ENCODE results near the gene SOCS4.
"Not testable (repeated sequence)": the region's sequence is repeated elsewhere in the genome, so short reads cannot be mapped to it uniquely, and the experiment has no call there.

The SOCS4 gene

DNA sequence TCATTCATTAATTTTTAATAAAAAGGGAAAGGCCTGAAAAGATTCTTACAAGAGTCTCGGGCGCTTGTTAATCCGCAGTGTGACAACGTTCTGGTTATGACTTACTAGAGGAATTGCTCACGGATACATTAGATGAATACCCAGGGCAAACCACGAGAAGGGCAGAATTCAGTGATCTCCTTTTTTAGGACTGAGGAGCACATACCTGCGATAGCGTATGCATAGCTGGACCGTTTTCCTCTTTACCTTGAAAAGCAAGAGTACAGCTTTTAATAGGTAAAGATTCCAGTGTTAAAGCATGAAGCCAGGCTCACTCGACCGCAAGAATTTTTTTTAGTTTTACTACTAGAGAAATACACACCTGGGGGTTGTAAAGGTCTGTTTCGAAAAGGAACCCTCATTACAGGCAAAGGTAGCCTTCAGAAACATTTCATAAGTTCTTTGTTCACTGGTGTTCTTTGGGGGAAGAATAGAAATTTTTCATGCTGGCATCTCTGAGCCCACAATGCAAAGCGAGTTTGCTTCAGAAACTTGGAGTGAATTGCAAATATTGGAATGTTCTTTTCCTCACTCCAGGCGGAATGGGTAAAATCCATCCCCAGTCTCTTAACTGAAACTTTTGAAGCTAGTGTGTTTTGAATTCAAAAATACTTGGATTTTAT is 25.4 kb downstream of the SOCS4 start:
- DNase-seq = no peak

DNA sequence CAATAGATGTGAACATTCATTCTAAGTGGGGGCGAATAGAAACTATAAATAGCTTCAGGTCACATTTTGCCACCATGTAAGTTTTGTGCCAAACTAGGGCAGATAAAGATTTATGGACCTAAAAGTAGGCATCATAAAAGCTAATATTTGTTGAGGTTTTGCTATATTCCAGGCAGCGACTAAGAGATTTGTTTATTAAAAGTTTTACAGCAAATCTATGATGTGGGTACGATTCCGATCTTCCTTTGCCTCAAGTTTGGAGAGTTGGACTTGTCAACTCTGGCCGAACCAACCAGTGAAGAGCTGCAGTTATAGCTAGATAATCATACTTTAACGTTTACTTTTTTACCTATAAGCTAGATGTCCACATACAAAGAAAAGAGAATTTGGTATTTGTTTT is 26.0 kb downstream of the SOCS4 start:
- DNase-seq = no peak

DNA sequence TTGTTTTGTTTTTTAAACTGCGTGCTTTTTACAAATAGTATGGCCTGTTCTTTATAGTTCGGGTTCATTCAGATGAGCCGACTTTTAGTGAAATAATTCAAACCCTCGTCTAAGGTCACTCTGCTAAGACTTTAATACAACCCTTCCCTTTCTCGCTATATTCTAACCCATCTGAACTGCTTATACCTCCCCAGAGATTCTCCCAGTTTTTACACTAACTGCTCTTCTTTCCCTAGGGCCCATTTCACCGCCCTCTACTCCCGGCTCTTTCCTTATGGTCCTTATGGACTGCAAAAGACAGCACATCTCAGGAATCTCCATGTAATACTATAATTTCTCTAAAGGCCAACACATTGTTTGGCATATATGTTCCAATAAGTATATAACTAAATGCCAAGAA is 26.5 kb downstream of the SOCS4 start:
- no peak for DNase-seq

DNA sequence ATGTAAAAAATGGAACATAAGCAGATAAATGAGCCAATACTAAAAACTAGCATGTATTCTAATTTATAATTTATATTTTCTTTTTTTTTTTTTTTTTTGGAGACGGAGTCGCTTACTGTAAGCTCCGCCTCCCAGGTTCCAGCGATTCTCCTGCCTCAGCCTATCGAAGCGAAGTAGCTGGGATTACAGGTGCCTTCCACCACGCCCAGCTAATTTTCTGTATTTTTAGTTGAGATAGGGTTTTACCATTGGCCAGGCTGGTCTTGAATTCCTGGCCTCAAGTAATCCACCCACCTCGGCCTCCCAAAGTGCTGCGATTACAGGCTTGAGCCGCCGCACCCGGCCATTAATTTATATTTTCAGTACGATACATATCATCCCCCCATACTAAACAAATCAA is 27.1 kb downstream of the SOCS4 start:
- no peak for DNase-seq

GRCh38 chr14:55057919-55058318 is 30.9 kb downstream of the SOCS4 start:
- no peak for DNase-seq

DNA sequence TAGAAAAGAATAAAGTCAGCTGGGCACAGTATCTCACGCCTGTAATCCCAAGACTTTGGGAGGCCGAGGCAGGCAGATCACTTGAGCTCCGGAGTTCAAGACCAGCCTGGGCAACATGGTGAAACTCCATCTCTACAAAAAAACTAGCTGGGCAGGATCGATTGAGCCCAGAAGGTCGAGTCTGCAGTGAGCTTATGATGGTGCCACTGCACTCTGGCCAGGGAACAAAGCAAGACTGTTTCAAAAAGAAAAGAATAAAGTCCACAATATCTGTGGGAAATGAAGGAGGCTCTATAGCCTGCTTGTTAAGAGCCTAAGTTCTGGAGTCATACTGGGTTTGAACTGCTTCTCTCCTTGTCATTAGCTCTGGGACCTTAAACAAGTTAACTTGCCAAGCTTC is 32.3 kb downstream of the SOCS4 start:
- no peak for DNase-seq

- no peak for DNase-seq
Measured at GRCh38 chr14:55062517-55063351, 35.7 kb downstream of the SOCS4 start.

GRCh38 chr14:55064896-55065295 is 37.9 kb downstream of the SOCS4 start:
- DNase-seq = not testable (repeated sequence)

DNA sequence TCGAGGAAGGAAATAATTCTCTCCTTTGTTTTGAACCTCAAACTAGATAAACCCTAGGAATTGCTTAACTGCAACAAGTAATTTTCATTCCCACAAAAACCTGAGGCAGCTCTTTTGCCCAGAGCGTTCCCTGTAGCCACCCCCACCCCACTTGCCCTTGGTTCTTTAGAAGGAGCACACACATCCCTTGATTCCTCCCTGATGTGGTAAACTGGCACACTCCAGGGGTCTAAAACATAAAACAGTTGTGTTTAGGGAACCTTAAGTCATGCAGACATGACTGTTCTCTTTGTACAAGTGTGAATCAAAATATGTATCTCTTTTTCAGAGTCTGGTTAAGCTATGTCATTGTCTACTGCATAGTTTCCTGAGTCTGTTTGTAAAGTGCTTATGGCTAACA is 38.4 kb downstream of the SOCS4 start:
- no peak for DNase-seq

GRCh38 chr14:55066223-55066622 is 39.2 kb downstream of the SOCS4 start:
- DNase-seq = no peak

DNA sequence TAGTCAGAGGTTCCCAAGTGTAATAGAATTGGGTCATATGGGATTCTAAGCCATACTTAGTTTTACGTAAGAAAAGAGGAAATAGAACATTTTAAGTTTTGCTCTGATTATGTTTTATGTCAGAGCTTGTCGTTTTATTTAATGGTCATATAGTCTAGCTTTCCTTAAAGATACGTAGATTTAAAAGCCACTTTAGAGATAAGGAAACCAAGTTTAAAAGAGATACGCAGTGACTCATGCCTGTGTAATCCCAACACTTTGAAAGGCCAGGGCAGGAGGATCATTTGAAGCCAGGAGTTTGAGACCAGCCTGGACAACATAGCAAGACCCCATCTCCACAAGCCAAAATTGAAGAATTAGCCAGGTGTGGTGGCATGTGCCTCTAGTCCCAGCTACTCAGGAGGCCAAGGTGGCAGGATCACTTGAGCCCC is 44.0 kb downstream of the SOCS4 start:
- DNase-seq = no peak

DNA sequence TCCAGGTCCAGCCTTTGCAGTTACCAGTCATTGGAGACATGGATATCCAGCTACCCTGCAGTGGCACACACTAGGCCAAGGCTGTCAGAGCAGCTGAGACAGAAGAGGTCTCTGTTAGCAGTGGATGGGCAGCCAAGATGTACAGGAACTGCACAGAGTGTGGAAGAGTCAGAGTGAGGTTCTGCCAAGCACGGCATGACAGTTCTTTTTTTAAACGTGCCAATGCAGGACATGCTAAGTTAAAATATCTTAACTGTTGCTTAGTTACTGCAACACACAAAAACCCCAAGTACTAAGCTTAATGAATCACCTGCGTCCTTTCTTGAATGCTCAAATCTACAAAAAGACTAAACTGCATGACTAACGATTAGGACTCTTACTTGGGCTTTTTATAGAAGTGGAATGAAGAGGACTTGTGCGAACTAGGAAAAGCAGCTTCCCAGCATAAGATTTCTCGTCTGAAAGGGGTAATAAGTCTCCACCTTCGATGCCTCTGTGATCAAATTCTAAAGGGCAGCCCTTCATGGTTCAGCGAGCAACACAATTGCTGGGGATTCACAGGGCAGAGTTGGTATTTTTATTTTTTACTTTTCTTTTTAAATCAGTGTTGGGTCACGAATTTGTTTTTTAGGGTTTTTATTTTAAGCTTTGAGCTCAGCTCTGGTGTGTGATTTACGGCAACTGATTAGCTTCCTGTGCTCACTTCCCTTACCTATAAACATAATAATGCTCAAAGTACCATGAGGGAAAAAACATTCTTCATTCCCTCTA is 45.0 kb downstream of the SOCS4 start:
- no peak for DNase-seq

DNA sequence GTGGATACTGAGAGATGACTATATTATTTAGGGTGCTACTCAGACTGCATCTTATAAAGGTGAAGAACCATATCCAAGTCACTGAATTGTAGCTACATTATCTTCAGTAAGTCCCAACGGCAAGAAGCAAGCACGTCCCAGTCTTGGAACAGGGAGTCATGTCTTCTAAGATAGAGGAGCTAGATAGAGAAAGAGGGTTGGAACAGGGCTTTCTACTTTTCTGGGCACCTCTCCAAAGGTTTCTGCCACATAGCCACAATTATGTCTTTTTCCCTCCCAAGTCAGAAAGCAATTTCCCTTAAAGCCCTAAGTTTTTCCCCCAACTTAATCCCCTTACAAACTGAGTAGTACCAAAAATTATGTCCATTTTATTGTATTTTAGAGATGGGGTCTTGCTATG is 46.8 kb downstream of the SOCS4 start:
- no peak for DNase-seq

DNA sequence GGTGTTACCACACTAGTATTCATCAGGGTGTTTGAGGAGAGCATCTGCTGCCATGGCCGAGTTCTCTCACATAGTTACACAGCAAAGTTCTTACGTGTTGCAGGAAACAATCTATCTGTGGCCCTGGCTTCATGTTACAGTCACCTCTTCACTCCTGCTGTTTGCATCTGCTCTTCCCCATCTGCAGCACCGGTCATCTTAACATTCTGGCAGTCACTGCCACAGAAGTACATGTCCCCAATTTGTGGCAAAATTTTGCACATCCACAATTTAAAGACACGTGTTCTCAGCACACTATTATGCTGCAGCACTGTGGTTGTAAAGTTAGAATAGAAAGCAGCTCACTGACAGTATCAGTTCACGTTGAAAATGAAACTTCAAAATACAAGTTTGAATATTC is 47.6 kb downstream of the SOCS4 start:
- no peak for DNase-seq

- no peak for DNase-seq
Measured at GRCh38 chr14:55075628-55076175, 48.7 kb downstream of the SOCS4 start.

GRCh38 chr14:55077170-55078151 is 50.4 kb downstream of the SOCS4 start:
- DNase-seq = no peak

DNA sequence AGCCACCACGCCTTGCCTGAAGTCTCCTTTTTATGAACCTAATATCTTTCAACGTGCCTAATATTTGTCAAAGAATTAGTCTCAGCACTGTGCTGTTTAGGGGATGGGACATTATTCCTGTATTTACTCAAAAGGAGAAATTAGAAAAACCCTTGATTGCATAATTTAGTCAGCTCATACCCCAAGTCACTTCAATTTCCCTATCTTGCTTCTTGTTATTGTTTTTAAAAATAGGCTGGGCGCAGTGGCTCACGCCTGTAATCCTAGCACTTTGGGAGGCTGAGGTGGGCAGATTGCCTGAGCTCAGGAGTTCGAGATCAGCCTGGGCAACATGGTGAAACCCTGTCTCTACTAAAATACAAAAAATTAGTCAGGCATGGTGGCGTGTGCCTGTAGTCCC is 52.9 kb downstream of the SOCS4 start:
- not testable (repeated sequence) for DNase-seq

- no peak for DNase-seq
Measured at GRCh38 chr14:55084401-55085059, 57.5 kb downstream of the SOCS4 start.

DNA sequence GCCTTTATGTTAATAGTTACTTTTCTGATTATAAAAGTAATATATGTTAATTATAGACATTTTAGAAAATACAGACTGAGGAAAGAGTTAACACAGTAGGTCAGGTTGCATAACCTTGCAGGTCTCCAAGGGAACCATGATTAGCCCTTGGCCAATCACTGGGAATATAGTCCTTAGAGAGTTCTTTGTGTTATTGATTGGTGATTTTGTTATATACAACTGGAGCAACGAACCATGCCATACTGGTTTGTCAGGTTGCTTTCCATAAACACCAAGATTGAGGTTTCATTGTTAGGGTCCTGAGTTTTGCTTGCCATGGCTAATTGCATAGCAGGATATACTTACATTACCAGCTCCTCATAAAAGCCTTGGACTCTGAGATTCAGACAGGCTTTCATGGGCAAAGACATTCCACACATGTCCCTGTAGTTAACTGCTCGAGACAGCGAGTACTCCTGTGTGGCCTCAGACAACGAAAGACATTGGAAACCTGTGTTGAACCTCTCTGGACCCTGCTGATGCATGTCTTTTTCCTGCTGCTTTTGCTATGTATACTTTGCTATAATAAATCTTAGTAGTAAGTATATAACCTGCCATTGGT is 58.1 kb downstream of the SOCS4 start:
- no peak for DNase-seq

GRCh38 chr14:55086938-55087337 is 59.9 kb downstream of the SOCS4 start:
- no peak for DNase-seq

- no peak for DNase-seq
Measured at GRCh38 chr14:55088356-55088755, 61.3 kb downstream of the SOCS4 start.

Measured in 8988T (cell line).